OCI-M2 (cell line): ENCODE measurements around the gene MTHFSD.
A peak's percentile ranks its signal among the peaks of the same experiment; 100 is the strongest.
"Not testable (repeated sequence)": the region's sequence is repeated elsewhere in the genome, so short reads cannot be mapped to it uniquely, and the experiment has no call there.

Experiments used
- DNase-seq: peaks from one replicate; lab custom pipeline; 2025; ENCODE audit not compliant: unreplicated experiment; lab: John Stamatoyannopoulos, UW

MTHFSD gene

GRCh38 chr16:86554917-86555703 lies at the start of gene MTHFSD:
TSS of gene MTHFSD (minus strand) at chr16:86555235. CDS start at chr16:86555184, 51 bp downstream.
- peak; percentile 12 for DNase-seq

- no peak for DNase-seq
Observed at GRCh38 chr16:86604436-86605193, 49.6 kb upstream of the MTHFSD start.

- no peak for DNase-seq
Observed at GRCh38 chr16:86602521-86602920, 47.5 kb upstream of the MTHFSD start.

GRCh38 chr16:86601356-86601755 lies 46.3 kb upstream of the MTHFSD start:
- DNase-seq: no peak

- DNase-seq: no peak
Observed at GRCh38 chr16:86598607-86599565, 43.9 kb upstream of the MTHFSD start.

- DNase-seq: no peak
Observed at GRCh38 chr16:86597880-86598606, 43.0 kb upstream of the MTHFSD start.

GRCh38 chr16:86597126-86597879 lies 42.3 kb upstream of the MTHFSD start:
- no peak for DNase-seq

GRCh38 chr16:86595983-86596605 lies 41.1 kb upstream of the MTHFSD start:
- DNase-seq: no peak

GRCh38 chr16:86594721-86595120 lies 39.7 kb upstream of the MTHFSD start:
- no peak for DNase-seq

GRCh38 chr16:86593913-86594620 lies 39.0 kb upstream of the MTHFSD start:
- DNase-seq: no peak

- no peak for DNase-seq
Observed at GRCh38 chr16:86591270-86591669, 36.2 kb upstream of the MTHFSD start.

- DNase-seq: no peak
Observed at GRCh38 chr16:86590501-86591144, 35.6 kb upstream of the MTHFSD start.

- DNase-seq: not testable (repeated sequence)
Observed at GRCh38 chr16:86587955-86588354, 32.9 kb upstream of the MTHFSD start.

GRCh38 chr16:86587487-86587886 lies 32.5 kb upstream of the MTHFSD start:
- DNase-seq: no peak

GRCh38 chr16:86585821-86586611 lies 31.0 kb upstream of the MTHFSD start:
- no peak for DNase-seq

- DNase-seq: no peak
Observed at GRCh38 chr16:86584726-86585721, 30.0 kb upstream of the MTHFSD start.
